GM12878 (cell line): ENCODE results near the gene IPPK. TPM values are rescaled to one million over a fixed set of nuclear protein-coding genes. Genes with fewer than 3 reads are reported as not detected.

Experiments
- ATAC-seq: fragments of 200-7000 bp; cut with Tn5 transposase; 3 replicates; pipeline ENCODE4 v1.9.1; 2020; ENCODE audit warnings: mild to moderate bottlenecking, moderate library complexity
- BruUV-seq: library from RNA; stranded (reverse); fragments of 400-500 nt; replicated peaks from 2 replicates; lab custom pipeline; 2021; lab: Mats Ljungman, UMichigan
- CTCF ChIA-PET: fragments of 300-600 bp; sonication (Branson Sonifier 250); formaldehyde crosslinking; extraction: SDS; loops from one replicate; lab custom pipeline; 2021; ENCODE audit warnings: inconsistent platforms; lab: Yijun Ruan, JAX
- POLR2A ChIA-PET: fragments of 350-600 bp; formaldehyde crosslinking; extraction: SDS; loops from one replicate; lab custom pipeline; 2021; ENCODE audit warnings: inconsistent platforms; lab: Charles Lee
- RAD21 ChIA-PET: fragments of 300-600 bp; sonication (Branson Sonifier 250); formaldehyde crosslinking; loops from one replicate; lab custom pipeline; 2023; ENCODE audit warnings: antibody characterized with exemption; ENCODE audit not compliant: unreplicated experiment; lab: Charles Lee
- SMC1A ChIA-PET: fragments of 300-600 bp; sonication (Branson Sonifier 250); formaldehyde crosslinking; loops from one replicate; lab custom pipeline; 2023; ENCODE audit not compliant: unreplicated experiment, uncharacterized antibody; lab: Charles Lee
- DNase-seq: peaks from one replicate; pipeline ENCODE4 v3.0.0-alpha.2; 2011; ENCODE audit warnings: low read depth, low spot score
- FAIRE-seq: peaks from 3 replicates; lab custom pipeline; 2011; peaks lifted over from hg19 to GRCh38; lab: Jason Lieb, UNC
- H2AFZ ChIP-seq: 2 replicates; pipeline ENCODE4 v1.6.0; 2011; ENCODE audit warnings: low read depth, low read length, control low read depth; ENCODE audit not compliant: control insufficient read depth
- H3K27ac ChIP-seq: 2 replicates; pipeline ENCODE4 v1.5.1; 2011; ENCODE audit warnings: control low read depth; ENCODE audit not compliant: control insufficient read depth, insufficient read depth
- H3K27me3 ChIP-seq, 2 experiments: replicated peaks in 1 of 2; 2 replicates each; pipeline versions ENCODE4 v1.6.0 to v1.6.1; 2011; ENCODE audit warnings: low read length in 1 of 2; ENCODE audit not compliant: control insufficient read depth in 2 of 2, insufficient read depth in 2 of 2
- H3K36me3 ChIP-seq, 2 experiments: 2 replicates each; pipeline ENCODE4 v1.5.1; 2011; ENCODE audit warnings: low read length in 1 of 2; ENCODE audit not compliant: control insufficient read depth in 2 of 2, insufficient read depth in 2 of 2
- H3K4me1 ChIP-seq: 2 replicates; pipeline ENCODE4 v1.6.1; 2011; ENCODE audit warnings: mild to moderate bottlenecking, low read length, moderate library complexity, mixed read lengths; ENCODE audit not compliant: control insufficient read depth, insufficient read depth
- H3K4me2 ChIP-seq: 2 replicates; pipeline ENCODE4 v1.6.0; 2011; ENCODE audit warnings: control low read depth; ENCODE audit not compliant: control insufficient read depth, insufficient read depth
- H3K4me3 ChIP-seq: fragments of 200-600 bp; sonication (generic); 2 replicates; pipeline ENCODE4 v1.5.1; 2016
- H3K79me2 ChIP-seq: 2 replicates; pipeline ENCODE4 v1.6.0; 2011; ENCODE audit warnings: low read length; ENCODE audit not compliant: control insufficient read depth, insufficient read depth
- H3K9ac ChIP-seq: 2 replicates; pipeline ENCODE4 v1.8.0; 2011; ENCODE audit warnings: low read length, control low read depth, mixed read lengths; ENCODE audit not compliant: control insufficient read depth, insufficient read depth
- H3K9me3 ChIP-seq: replicated peaks from 3 replicates; pipeline ENCODE4 v1.5.1; 2011; ENCODE audit warnings: mild to moderate bottlenecking, low read length; ENCODE audit not compliant: control insufficient read depth, insufficient read depth
- H4K20me1 ChIP-seq: 2 replicates; pipeline ENCODE4 v1.6.0; 2011; ENCODE audit not compliant: control insufficient read depth, insufficient read depth
- BCL11A ChIP-seq: IDR thresholded peaks from 2 replicates; pipeline ENCODE4 v1.6.1; 2011; ENCODE audit warnings: low read depth, low read length
- NR2F1 ChIP-seq: fragments of 450-650 bp; conservative IDR thresholded peaks from 2 replicates; pipeline ENCODE4 v1.6.1; 2017; ENCODE audit warnings: mild to moderate bottlenecking
- ZNF622 ChIP-seq: fragments of 450-650 bp; IDR thresholded peaks from 2 replicates; pipeline ENCODE4 v1.6.1; 2017; ENCODE audit warnings: mild to moderate bottlenecking, inconsistent platforms
- WGBS: methylation state at CpG from one replicate; pipeline ENCODE4 v1.1.6; 2016; ENCODE audit warnings: low lambda C conversion rate; ENCODE audit not compliant: insufficient replicate concordance, insufficient coverage; ENCODE audit errors: missing lambda C conversion rate; 5-methylcytosine and 5-hydroxymethylcytosine counted together
- in situ Hi-C: fragments of 300-500 bp; cut with MboI; formaldehyde crosslinking; loops from 9 replicates; pipeline ENCODE4 v1.14.3; 2018; ENCODE audit warnings: mixed read lengths
- intact Hi-C: fragments of 100-400 bp; cut with micrococcal nuclease; formaldehyde crosslinking; loops from one replicate; pipeline ENCODE4 v1.14.2; 2022; ENCODE audit not compliant: unreplicated experiment
- polyA plus RNA-seq, 11 experiments: library from polyadenylated mRNA; depleted of rRNA in 4 of 11; unstranded in 6 of 11; stranded (reverse) in 5 of 11; fragments of >200 nt; fragmentation: Nextera tagmentation in 4 of 11; fragmentation: Illumina TruSeq in 1 of 11; extraction: Ambion mirVana in 4 of 11; extraction: Trizol in 1 of 11; gene quantifications; 1 replicate in 1 of 11; 2 replicates in 10 of 11; pipeline versions ENCODE4 v1.2.1 to v1.2.3, GENCODE V29; 2011 to 2016; ENCODE audit warnings: inconsistent platforms in 2 of 11, missing spikeins in 2 of 11, low read depth in 1 of 11
- total RNA-seq, 4 experiments: library from RNA; depleted of rRNA in 3 of 4; stranded (reverse); fragments of >200 nt in 3 of 4; fragmentation: Illumina TruSeq in 1 of 4; extraction: Trizol in 1 of 4; gene quantifications; 2 replicates each; pipeline versions ENCODE4 v1.2.1 to v1.2.3, GENCODE V29; 2013 to 2021

IPPK gene
- total and polyA plus RNA-seq, 10 of the 15 experiments (the other 5 are each of a cell fraction or from before 2014, with no cell fraction given): 2.1 to 22.1 (median 11.4) TPM

GRCh38 chr9:92679413-92680165, 9.7 kb upstream of the IPPK start:
- H3K9ac ChIP-seq: no peak overlapping the region
- no peak overlapping the region for H3K4me2 ChIP-seq
- H3K4me3 ChIP-seq: no peak overlapping the region
- H3K27ac ChIP-seq: no peak overlapping the region
- ChIA-PET CTCF (no interaction called here), RAD21 (no interaction called here), POLR2A (no interaction called here), SMC1A (no interaction called here)
- ATAC-seq (no peak), FAIRE-seq (no peak), DNase-seq (no peak)
- H4K20me1 ChIP-seq: no peaks in the 10 kb centered on the region
- WGBS: 63% methylated on average over 14 of the region's 14 CpGs
- H3K9me3 ChIP-seq: no peaks in the 10 kb centered on the region
- no peaks in the 10 kb centered on the region for H3K79me2 ChIP-seq
- H3K36me3 ChIP-seq: no peaks in the 10 kb centered on the region
- no TSS peak for BruUV-seq
- intact Hi-C loops: no loop called here
- no peaks in the 10 kb centered on the region for H3K27me3 ChIP-seq
- in situ Hi-C loops: no loop called here
- no peak overlapping the region for H2AFZ ChIP-seq
- H3K4me1 ChIP-seq: no peaks in the 10 kb centered on the region
- TF ChIP-seq BCL11A (no peak), ZNF622 (no peak)

GRCh38 chr9:92671323-92671722, 1.4 kb upstream of the IPPK start:
- CTCF ChIA-PET: interaction anchor here (2.6 kb wide), 1 partner anchor 93 kb away, joined by 12 read pairs; the partner anchor contains the start of gene BICD2
- H3K27ac ChIP-seq: no peak overlapping the region
- FAIRE-seq (no peak), DNase-seq (no peak), ATAC-seq (no peak)
- intact Hi-C loops (loop anchor here (2.0 kb wide), 1 partner anchor 93 kb away; the partner anchor contains the start of gene BICD2), in situ Hi-C loops (no loop called here)
- H3K9me3 ChIP-seq: no peaks in the 10 kb centered on the region; the same call in 2 of the 3 replicates
- no TSS peak for BruUV-seq
- H3K27me3 ChIP-seq: no peaks in the 10 kb centered on the region
- peaks cover 0 to 8% of the 10 kb centered on the region in 2 experiments; a peak in 1 of 4 replicates for H3K36me3 ChIP-seq
- POLR2A ChIA-PET: interaction anchor here (1.3 to 1.9 kb wide), 3 partner anchors 10 to 346 kb away, joined by 3 to 7 read pairs (median 4); partner anchors contain the start of genes CENPP and NOL8
- peaks cover 12% of the 10 kb centered on the region for H3K4me1 ChIP-seq
- H3K79me2 ChIP-seq: peaks cover 39% of the 10 kb centered on the region
- H4K20me1 ChIP-seq: no peaks in the 10 kb centered on the region
- 96% methylated on average over 4 of the region's 4 CpGs for WGBS
- SMC1A ChIA-PET: interaction anchor here (1.1 to 1.7 kb wide), 5 partner anchors 13 to 380 kb away, joined by 3 to 7 read pairs (median 3); no protein-coding TSS in a partner anchor
- H3K4me2 ChIP-seq: peak overlapping the region; percentile 87
- 0 out of 2 replicates have a peak overlapping the region, but pooled peaks have one; percentile 95 for H3K9ac ChIP-seq
- no peak overlapping the region for H2AFZ ChIP-seq
- H3K4me3 ChIP-seq: peak overlapping the region; percentile 91
- no peak for TF ChIP-seq NR2F1
- RAD21 ChIA-PET: interaction anchor here (1.5 to 1.8 kb wide), 2 partner anchors 92 to 531 kb away, joined by 3 to 8 read pairs; no protein-coding TSS in a partner anchor
